ENCODE data around the gene FAM184A.

The FAM184A gene

GRCh38 chr6:118959903-118960302 is 118.6 kb downstream of the FAM184A start:
- H3K9ac ChIP-seq, result no peak overlapping the region
- H3K27ac ChIP-seq, result no peak overlapping the region
- H3K9me3 ChIP-seq, result no peaks in the 10 kb centered on the region
- H3K4me2 ChIP-seq, result no peak overlapping the region
- no peaks in the 10 kb centered on the region for H3K36me3 ChIP-seq
- H4K20me1 ChIP-seq, result no peaks in the 10 kb centered on the region
- H3K27me3 ChIP-seq, result no peaks in the 10 kb centered on the region
- no peak overlapping the region for H3K4me3 ChIP-seq
- no peak for TF ChIP-seq Cebpa-rat (IDR thresholded peaks at IDR 0.05)
- no peaks in the 10 kb centered on the region for H3K4me1 ChIP-seq

- Histone ChIP-seq H3K27me3 (no peaks in the 10 kb centered on the region), H3K27ac (no peak overlapping the region), H3K4me3 (no peak overlapping the region), H3K9me3 (no peaks in the 10 kb centered on the region), H3K9ac (no peak overlapping the region), H4K20me1 (no peaks in the 10 kb centered on the region), H3K36me3 (no peaks in the 10 kb centered on the region), H3K4me2 (no peak overlapping the region), H3K4me1 (no peaks in the 10 kb centered on the region)
- TF ChIP-seq Cebpa-rat (IDR thresholded peaks at IDR 0.05), result no peak
These were observed 125.1 kb downstream of the FAM184A start for GRCh38 chr6:118953391-118953790.

- Histone ChIP-seq H3K27me3 (no peaks in the 10 kb centered on the region), H3K9me3 (no peaks in the 10 kb centered on the region), H3K9ac (no peak overlapping the region), H3K36me3 (no peaks in the 10 kb centered on the region), H3K4me2 (no peak overlapping the region), H3K27ac (no peak overlapping the region), H3K4me1 (no peaks in the 10 kb centered on the region), H3K4me3 (no peak overlapping the region), H4K20me1 (no peaks in the 10 kb centered on the region)
- no peak for TF ChIP-seq Cebpa-rat (IDR thresholded peaks at IDR 0.05)
These were observed 125.8 kb downstream of the FAM184A start for GRCh38 chr6:118952683-118953082.

GRCh38 chr6:118945217-118945616 is 133.2 kb downstream of the FAM184A start:
- Histone ChIP-seq H3K4me1 (no peaks in the 10 kb centered on the region), H3K4me3 (no peak overlapping the region), H3K4me2 (no peak overlapping the region), H3K27me3 (no peaks in the 10 kb centered on the region; the same call in 1 of the 2 replicates), H3K9ac (no peak overlapping the region), H4K20me1 (no peaks in the 10 kb centered on the region), H3K9me3 (peaks cover 42% of the 10 kb centered on the region), H3K36me3 (no peaks in the 10 kb centered on the region), H3K27ac (no peak overlapping the region)
- TF ChIP-seq Cebpa-rat (IDR thresholded peaks at IDR 0.05), result no peak

GRCh38 chr6:118940770-118941169 is 137.7 kb downstream of the FAM184A start:
- H3K27ac ChIP-seq, result no peak overlapping the region
- H3K9ac ChIP-seq, result no peak overlapping the region
- peaks cover 5% of the 10 kb centered on the region for H3K4me1 ChIP-seq
- peaks cover 5% of the 10 kb centered on the region; the same call in 1 of the 2 replicates for H3K36me3 ChIP-seq
- no peak for TF ChIP-seq Cebpa-rat (IDR thresholded peaks at IDR 0.05)
- no peaks in the 10 kb centered on the region; the same call in 1 of the 2 replicates for H3K27me3 ChIP-seq
- no peak overlapping the region for H3K4me2 ChIP-seq
- no peak overlapping the region for H3K4me3 ChIP-seq
- H4K20me1 ChIP-seq, result no peaks in the 10 kb centered on the region
- peaks cover 50% of the 10 kb centered on the region for H3K9me3 ChIP-seq

GRCh38 chr6:118939683-118940082 is 138.8 kb downstream of the FAM184A start:
- Histone ChIP-seq H3K36me3 (peaks cover 5% of the 10 kb centered on the region; the same call in 1 of the 2 replicates), H3K27ac (no peak overlapping the region), H3K27me3 (no peaks in the 10 kb centered on the region; the same call in 1 of the 2 replicates), H3K4me2 (no peak overlapping the region), H3K9me3 (peaks cover 39% of the 10 kb centered on the region), H3K4me1 (peaks cover 11% of the 10 kb centered on the region), H3K4me3 (no peak overlapping the region), H4K20me1 (no peaks in the 10 kb centered on the region), H3K9ac (no peak overlapping the region)
- TF ChIP-seq Cebpa-rat (IDR thresholded peaks at IDR 0.05), result no peak

- H3K36me3 ChIP-seq, result peaks cover 13% of the 10 kb centered on the region
- H3K9me3 ChIP-seq, result peaks cover 22% of the 10 kb centered on the region
- H4K20me1 ChIP-seq, result peaks cover 14% of the 10 kb centered on the region
- H3K9ac ChIP-seq, result no peak overlapping the region
- peaks cover 20% of the 10 kb centered on the region for H3K4me1 ChIP-seq
- no peak for TF ChIP-seq Cebpa-rat (IDR thresholded peaks at IDR 0.05)
- no peaks in the 10 kb centered on the region; the same call in 1 of the 2 replicates for H3K27me3 ChIP-seq
- H3K4me3 ChIP-seq, result no peak overlapping the region
- no peak overlapping the region for H3K27ac ChIP-seq
- peak overlapping the region; percentile 79 for H3K4me2 ChIP-seq
These were observed 142.3 kb downstream of the FAM184A start for GRCh38 chr6:118935978-118936703.

GRCh38 chr6:118935331-118935668 is 143.2 kb downstream of the FAM184A start:
- Histone ChIP-seq H3K4me1 (peaks cover 20% of the 10 kb centered on the region), H3K27me3 (no peaks in the 10 kb centered on the region), H3K9me3 (peaks cover 15% of the 10 kb centered on the region), H3K4me2 (peak overlapping the region; percentile 79), H3K36me3 (peaks cover 22% of the 10 kb centered on the region), H3K4me3 (peak overlapping the region; percentile 88), H3K9ac (peak overlapping the region; percentile 96), H3K27ac (peak overlapping the region; percentile 95; the same call in 1 of the 2 replicates), H4K20me1 (peaks cover 14% of the 10 kb centered on the region)
- TF ChIP-seq Cebpa-rat (IDR thresholded peaks at IDR 0.05), result no peak

- Histone ChIP-seq H3K27ac (peak within 1 kb of the TSS; percentile 95), H3K36me3 (peaks cover 20% of the 10 kb centered on the region), H3K4me3 (peak within 1 kb of the TSS; percentile 88), H4K20me1 (peaks cover 14% of the 10 kb centered on the region), H3K27me3 (no peaks in the 10 kb centered on the region), H3K4me2 (peak within 1 kb of the TSS; percentile 79), H3K9ac (peak within 1 kb of the TSS; percentile 96), H3K4me1 (peaks cover 20% of the 10 kb centered on the region), H3K9me3 (peaks cover 9% of the 10 kb centered on the region; the same call in 1 of the 2 replicates)
- no peak for TF ChIP-seq Cebpa-rat (IDR thresholded peaks at IDR 0.05)
These were observed 143.8 kb downstream of the FAM184A start, which contains the start of gene MCM9 for GRCh38 chr6:118934461-118935330. TSS of gene MCM9 (minus strand) at chr6:118935159. CDS start at chr6:118931723, 3,436 bp downstream.

All from BLaER1 (cell line).